WTC11 (cell line): ENCODE results near the gene OR5J2. TPM values are rescaled to one million over a fixed set of nuclear protein-coding genes. Genes with fewer than 3 reads are reported as not detected.
"Not testable (repeated sequence)": the region's sequence is repeated elsewhere in the genome, so short reads cannot be mapped to it uniquely, and the experiment has no call there.

Experiments used
- ATAC-seq: fragments of 200-7000 bp; cut with Tn5 transposase; 2 replicates; pipeline ENCODE4 v1.10.0; 2021; ENCODE audit warnings: mild to moderate bottlenecking, moderate library complexity
- CTCF ChIA-PET: fragments of 300-600 bp; sonication (Branson Sonifier 250); formaldehyde crosslinking; loops from one replicate; lab custom pipeline; 2021; ENCODE audit warnings: antibody characterized with exemption; lab: Charles Lee
- POLR2A ChIA-PET: fragments of 350-600 bp; sonication (Branson Sonifier 250); formaldehyde crosslinking; loops from one replicate; lab custom pipeline; 2021; ENCODE audit warnings: antibody characterized with exemption; lab: Charles Lee
- DNase-seq: peaks from one replicate; pipeline ENCODE4 v3.0.0; 2021; ENCODE audit warnings: low spot score
- H3K27ac Mint-ChIP-seq: 2 replicates; pipeline ENCODE4 v1.8.0; 2021; ENCODE audit warnings: mixed read lengths
- H3K27me3 Mint-ChIP-seq: 2 replicates; pipeline ENCODE4 v1.8.0; 2021; ENCODE audit warnings: low read depth, mild to moderate bottlenecking, moderate library complexity, mixed read lengths
- H3K36me3 Mint-ChIP-seq: 2 replicates; pipeline ENCODE4 v1.8.0; 2021; ENCODE audit warnings: mixed read lengths
- H3K4me1 Mint-ChIP-seq: 2 replicates; pipeline ENCODE4 v1.8.0; 2022; ENCODE audit warnings: mixed read lengths
- H3K4me3 Mint-ChIP-seq: 2 replicates; pipeline ENCODE4 v1.8.0; 2021; ENCODE audit warnings: mild to moderate bottlenecking, moderate library complexity, mixed read lengths
- H3K9me3 Mint-ChIP-seq: 2 replicates; pipeline ENCODE4 v1.8.0; 2021; ENCODE audit warnings: mixed read lengths
- ATF1 ChIP-seq: sonication (generic); formaldehyde crosslinking; IDR thresholded peaks from 2 replicates; pipeline ENCODE4 v1.8.1; 2023; ENCODE audit warnings: mild to moderate bottlenecking, moderate library complexity, missing genetic modification reagents
- KAT7 ChIP-seq: sonication (generic); formaldehyde crosslinking; IDR thresholded peaks from 2 replicates; pipeline ENCODE4 v1.8.1; 2023; ENCODE audit warnings: missing genetic modification reagents, mild to moderate bottlenecking, borderline replicate concordance
- MXD4 ChIP-seq: fragments of 250-450 bp; sonication (Bioruptor Pico); IDR thresholded peaks from 2 replicates; pipeline ENCODE4 v1.8.0; 2021; ENCODE audit warnings: mild to moderate bottlenecking, moderate library complexity, borderline replicate concordance
- NFYB ChIP-seq: sonication (generic); formaldehyde crosslinking; conservative IDR thresholded peaks from 2 replicates; pipeline ENCODE4 v1.8.0; 2022; ENCODE audit warnings: low read depth, missing genetic modification reagents
- SMAD3 ChIP-seq: sonication (generic); formaldehyde crosslinking; IDR thresholded peaks from 2 replicates; pipeline ENCODE4 v1.8.0; 2022; ENCODE audit warnings: missing genetic modification reagents, mild to moderate bottlenecking, borderline replicate concordance
- SOX15 ChIP-seq: fragments of 250-450 bp; sonication (Bioruptor Pico); IDR thresholded peaks from 2 replicates; pipeline ENCODE4 v1.9.0; 2021; ENCODE audit warnings: mild to moderate bottlenecking
- ZNF138 ChIP-seq: sonication (generic); formaldehyde crosslinking; conservative IDR thresholded peaks from 2 replicates; pipeline ENCODE4 v1.8.1; 2022; ENCODE audit warnings: mild to moderate bottlenecking, moderate library complexity, missing genetic modification reagents
- ZNF232 ChIP-seq: sonication (generic); formaldehyde crosslinking; IDR thresholded peaks from 2 replicates; pipeline ENCODE4 v1.8.0; 2022; ENCODE audit warnings: mild to moderate bottlenecking, missing genetic modification reagents
- ZNF396 ChIP-seq: fragments of 250-450 bp; sonication (Bioruptor Pico); IDR thresholded peaks from 2 replicates; pipeline ENCODE4 v1.8.0; 2021; ENCODE audit warnings: mild to moderate bottlenecking, moderate library complexity, borderline replicate concordance
- ZNF416 ChIP-seq: fragments of 250-450 bp; sonication (Bioruptor Pico); IDR thresholded peaks from 2 replicates; pipeline ENCODE4 v1.9.0; 2021; ENCODE audit warnings: mild to moderate bottlenecking, inconsistent platforms
- ZNF423 ChIP-seq: fragments of 250-450 bp; sonication (Bioruptor Pico); IDR thresholded peaks from 2 replicates; pipeline ENCODE4 v2.1.2; 2022; ENCODE audit warnings: mild to moderate bottlenecking, moderate library complexity
- total RNA-seq: library from RNA; stranded (reverse); gene quantifications from 3 replicates; pipeline ENCODE4 v1.2.3, GENCODE V29; 2021
- TF ChIP-seq, protein P1 (sequence below): sonication (generic); formaldehyde crosslinking; conservative IDR thresholded peaks from 2 replicates; pipeline ENCODE4 v1.8.1; 2023; ENCODE audit warnings: mild to moderate bottlenecking, low read depth, missing genetic modification reagents, moderate library complexity
- TF ChIP-seq, protein P2 (sequence below): sonication (generic); formaldehyde crosslinking; IDR thresholded peaks from 2 replicates; pipeline ENCODE4 v1.8.1; 2022; ENCODE audit warnings: mild to moderate bottlenecking, moderate library complexity, missing genetic modification reagents
- TF ChIP-seq, protein P3 (sequence below): sonication (generic); formaldehyde crosslinking; IDR thresholded peaks from 2 replicates; pipeline ENCODE4 v1.8.1; 2023; ENCODE audit warnings: mild to moderate bottlenecking, moderate library complexity, missing genetic modification reagents
- TF ChIP-seq, protein P4 (sequence below): sonication (generic); formaldehyde crosslinking; IDR thresholded peaks from 2 replicates; pipeline ENCODE4 v1.8.0; 2022; ENCODE audit warnings: mild to moderate bottlenecking, missing genetic modification reagents
- TF ChIP-seq, protein P5 (sequence below): sonication (generic); formaldehyde crosslinking; IDR thresholded peaks from 2 replicates; pipeline ENCODE4 v1.8.1; 2023; ENCODE audit warnings: mild to moderate bottlenecking, missing genetic modification reagents, moderate library complexity
- TF ChIP-seq, protein P6 (sequence below): sonication (generic); formaldehyde crosslinking; IDR thresholded peaks from 2 replicates; pipeline ENCODE4 v1.8.0; 2023; ENCODE audit warnings: missing genetic modification reagents, mild to moderate bottlenecking, borderline replicate concordance
- TF ChIP-seq, protein P7 (sequence below): fragments of 250-450 bp; sonication (Bioruptor Pico); conservative IDR thresholded peaks from 2 replicates; pipeline ENCODE4 v1.9.0; 2021; ENCODE audit warnings: mild to moderate bottlenecking
- TF ChIP-seq, protein P8 (sequence below): fragments of 250-450 bp; sonication (Bioruptor Pico); IDR thresholded peaks from 2 replicates; pipeline ENCODE4 v1.8.0; 2021; ENCODE audit warnings: mild to moderate bottlenecking

Gene OR5J2
- total RNA-seq, 1 experiment from 2014 or later, result not detected

DNA sequence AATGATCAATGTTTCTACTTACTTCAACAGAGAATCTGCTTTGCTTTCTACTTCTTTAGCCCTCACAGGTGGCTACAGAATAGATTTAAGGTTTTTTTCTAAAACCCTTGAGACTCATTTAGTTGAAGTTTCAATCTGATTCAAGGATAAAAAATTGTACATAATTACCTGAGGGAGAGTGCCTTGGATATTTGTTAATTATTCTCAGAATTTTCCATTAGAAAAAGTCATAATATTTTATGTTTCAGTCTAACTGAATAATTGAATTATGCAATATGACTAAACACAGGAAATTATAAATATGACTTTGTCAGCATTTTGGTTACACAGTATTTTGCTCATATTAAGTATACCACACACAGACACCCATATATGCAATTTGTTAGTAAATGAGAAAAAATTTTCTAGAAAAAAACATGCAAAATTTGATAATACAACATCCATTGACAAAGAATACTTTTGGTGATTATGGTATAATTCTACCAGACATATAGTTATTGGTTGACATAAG is 36.2 kb upstream of the OR5J2 start, which contains the start of gene OR8J3:
OR8J3 (minus strand) TSS at position 51 of the 511 bp plus-strand sequence. CDS start 2,483 bp downstream, outside the sequence.
- ATAC-seq (no peak), DNase-seq (no peak)
- TF ChIP-seq, protein P1, sequence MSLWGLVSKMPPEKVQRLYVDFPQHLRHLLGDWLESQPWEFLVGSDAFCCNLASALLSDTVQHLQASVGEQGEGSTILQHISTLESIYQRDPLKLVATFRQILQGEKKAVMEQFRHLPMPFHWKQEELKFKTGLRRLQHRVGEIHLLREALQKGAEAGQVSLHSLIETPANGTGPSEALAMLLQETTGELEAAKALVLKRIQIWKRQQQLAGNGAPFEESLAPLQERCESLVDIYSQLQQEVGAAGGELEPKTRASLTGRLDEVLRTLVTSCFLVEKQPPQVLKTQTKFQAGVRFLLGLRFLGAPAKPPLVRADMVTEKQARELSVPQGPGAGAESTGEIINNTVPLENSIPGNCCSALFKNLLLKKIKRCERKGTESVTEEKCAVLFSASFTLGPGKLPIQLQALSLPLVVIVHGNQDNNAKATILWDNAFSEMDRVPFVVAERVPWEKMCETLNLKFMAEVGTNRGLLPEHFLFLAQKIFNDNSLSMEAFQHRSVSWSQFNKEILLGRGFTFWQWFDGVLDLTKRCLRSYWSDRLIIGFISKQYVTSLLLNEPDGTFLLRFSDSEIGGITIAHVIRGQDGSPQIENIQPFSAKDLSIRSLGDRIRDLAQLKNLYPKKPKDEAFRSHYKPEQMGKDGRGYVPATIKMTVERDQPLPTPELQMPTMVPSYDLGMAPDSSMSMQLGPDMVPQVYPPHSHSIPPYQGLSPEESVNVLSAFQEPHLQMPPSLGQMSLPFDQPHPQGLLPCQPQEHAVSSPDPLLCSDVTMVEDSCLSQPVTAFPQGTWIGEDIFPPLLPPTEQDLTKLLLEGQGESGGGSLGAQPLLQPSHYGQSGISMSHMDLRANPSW, result no peak
- TF ChIP-seq ATF1 (CRISPR knock-in tag) (no peak), ZNF232 (CRISPR knock-in tag) (no peak), SMAD3 (no peak), MXD4 (no peak), ZNF423 (CRISPR knock-in tag) (no peak), NFYB (CRISPR knock-in tag) (no peak), KAT7 (CRISPR knock-in tag) (no peak), ZNF416 (CRISPR knock-in tag) (no peak), ZNF396 (CRISPR knock-in tag) (no peak), ZNF138 (CRISPR knock-in tag) (no peak), SOX15 (CRISPR knock-in tag) (no peak)
- TF ChIP-seq, protein P2, sequence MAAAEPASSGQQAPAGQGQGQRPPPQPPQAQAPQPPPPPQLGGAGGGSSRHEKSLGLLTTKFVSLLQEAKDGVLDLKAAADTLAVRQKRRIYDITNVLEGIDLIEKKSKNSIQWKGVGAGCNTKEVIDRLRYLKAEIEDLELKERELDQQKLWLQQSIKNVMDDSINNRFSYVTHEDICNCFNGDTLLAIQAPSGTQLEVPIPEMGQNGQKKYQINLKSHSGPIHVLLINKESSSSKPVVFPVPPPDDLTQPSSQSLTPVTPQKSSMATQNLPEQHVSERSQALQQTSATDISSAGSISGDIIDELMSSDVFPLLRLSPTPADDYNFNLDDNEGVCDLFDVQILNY (CRISPR knock-in tag), result no peak
- TF ChIP-seq, protein P3, sequence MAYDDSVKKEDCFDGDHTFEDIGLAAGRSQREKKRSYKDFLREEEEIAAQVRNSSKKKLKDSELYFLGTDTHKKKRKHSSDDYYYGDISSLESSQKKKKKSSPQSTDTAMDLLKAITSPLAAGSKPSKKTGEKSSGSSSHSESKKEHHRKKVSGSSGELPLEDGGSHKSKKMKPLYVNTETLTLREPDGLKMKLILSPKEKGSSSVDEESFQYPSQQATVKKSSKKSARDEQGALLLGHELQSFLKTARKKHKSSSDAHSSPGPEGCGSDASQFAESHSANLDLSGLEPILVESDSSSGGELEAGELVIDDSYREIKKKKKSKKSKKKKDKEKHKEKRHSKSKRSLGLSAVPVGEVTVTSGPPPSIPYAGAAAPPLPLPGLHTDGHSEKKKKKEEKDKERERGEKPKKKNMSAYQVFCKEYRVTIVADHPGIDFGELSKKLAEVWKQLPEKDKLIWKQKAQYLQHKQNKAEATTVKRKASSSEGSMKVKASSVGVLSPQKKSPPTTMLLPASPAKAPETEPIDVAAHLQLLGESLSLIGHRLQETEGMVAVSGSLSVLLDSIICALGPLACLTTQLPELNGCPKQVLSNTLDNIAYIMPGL (CRISPR knock-in tag), result no peak
- TF ChIP-seq, protein P4, sequence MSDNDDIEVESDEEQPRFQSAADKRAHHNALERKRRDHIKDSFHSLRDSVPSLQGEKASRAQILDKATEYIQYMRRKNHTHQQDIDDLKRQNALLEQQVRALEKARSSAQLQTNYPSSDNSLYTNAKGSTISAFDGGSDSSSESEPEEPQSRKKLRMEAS (CRISPR knock-in tag), result no peak
- TF ChIP-seq, protein P5, sequence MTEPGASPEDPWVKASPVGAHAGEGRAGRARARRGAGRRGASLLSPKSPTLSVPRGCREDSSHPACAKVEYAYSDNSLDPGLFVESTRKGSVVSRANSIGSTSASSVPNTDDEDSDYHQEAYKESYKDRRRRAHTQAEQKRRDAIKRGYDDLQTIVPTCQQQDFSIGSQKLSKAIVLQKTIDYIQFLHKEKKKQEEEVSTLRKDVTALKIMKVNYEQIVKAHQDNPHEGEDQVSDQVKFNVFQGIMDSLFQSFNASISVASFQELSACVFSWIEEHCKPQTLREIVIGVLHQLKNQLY, result no peak
- TF ChIP-seq, protein P6, sequence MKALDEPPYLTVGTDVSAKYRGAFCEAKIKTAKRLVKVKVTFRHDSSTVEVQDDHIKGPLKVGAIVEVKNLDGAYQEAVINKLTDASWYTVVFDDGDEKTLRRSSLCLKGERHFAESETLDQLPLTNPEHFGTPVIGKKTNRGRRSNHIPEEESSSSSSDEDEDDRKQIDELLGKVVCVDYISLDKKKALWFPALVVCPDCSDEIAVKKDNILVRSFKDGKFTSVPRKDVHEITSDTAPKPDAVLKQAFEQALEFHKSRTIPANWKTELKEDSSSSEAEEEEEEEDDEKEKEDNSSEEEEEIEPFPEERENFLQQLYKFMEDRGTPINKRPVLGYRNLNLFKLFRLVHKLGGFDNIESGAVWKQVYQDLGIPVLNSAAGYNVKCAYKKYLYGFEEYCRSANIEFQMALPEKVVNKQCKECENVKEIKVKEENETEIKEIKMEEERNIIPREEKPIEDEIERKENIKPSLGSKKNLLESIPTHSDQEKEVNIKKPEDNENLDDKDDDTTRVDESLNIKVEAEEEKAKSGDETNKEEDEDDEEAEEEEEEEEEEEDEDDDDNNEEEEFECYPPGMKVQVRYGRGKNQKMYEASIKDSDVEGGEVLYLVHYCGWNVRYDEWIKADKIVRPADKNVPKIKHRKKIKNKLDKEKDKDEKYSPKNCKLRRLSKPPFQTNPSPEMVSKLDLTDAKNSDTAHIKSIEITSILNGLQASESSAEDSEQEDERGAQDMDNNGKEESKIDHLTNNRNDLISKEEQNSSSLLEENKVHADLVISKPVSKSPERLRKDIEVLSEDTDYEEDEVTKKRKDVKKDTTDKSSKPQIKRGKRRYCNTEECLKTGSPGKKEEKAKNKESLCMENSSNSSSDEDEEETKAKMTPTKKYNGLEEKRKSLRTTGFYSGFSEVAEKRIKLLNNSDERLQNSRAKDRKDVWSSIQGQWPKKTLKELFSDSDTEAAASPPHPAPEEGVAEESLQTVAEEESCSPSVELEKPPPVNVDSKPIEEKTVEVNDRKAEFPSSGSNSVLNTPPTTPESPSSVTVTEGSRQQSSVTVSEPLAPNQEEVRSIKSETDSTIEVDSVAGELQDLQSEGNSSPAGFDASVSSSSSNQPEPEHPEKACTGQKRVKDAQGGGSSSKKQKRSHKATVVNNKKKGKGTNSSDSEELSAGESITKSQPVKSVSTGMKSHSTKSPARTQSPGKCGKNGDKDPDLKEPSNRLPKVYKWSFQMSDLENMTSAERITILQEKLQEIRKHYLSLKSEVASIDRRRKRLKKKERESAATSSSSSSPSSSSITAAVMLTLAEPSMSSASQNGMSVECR (CRISPR knock-in tag), result no peak
- TF ChIP-seq, protein P7, sequence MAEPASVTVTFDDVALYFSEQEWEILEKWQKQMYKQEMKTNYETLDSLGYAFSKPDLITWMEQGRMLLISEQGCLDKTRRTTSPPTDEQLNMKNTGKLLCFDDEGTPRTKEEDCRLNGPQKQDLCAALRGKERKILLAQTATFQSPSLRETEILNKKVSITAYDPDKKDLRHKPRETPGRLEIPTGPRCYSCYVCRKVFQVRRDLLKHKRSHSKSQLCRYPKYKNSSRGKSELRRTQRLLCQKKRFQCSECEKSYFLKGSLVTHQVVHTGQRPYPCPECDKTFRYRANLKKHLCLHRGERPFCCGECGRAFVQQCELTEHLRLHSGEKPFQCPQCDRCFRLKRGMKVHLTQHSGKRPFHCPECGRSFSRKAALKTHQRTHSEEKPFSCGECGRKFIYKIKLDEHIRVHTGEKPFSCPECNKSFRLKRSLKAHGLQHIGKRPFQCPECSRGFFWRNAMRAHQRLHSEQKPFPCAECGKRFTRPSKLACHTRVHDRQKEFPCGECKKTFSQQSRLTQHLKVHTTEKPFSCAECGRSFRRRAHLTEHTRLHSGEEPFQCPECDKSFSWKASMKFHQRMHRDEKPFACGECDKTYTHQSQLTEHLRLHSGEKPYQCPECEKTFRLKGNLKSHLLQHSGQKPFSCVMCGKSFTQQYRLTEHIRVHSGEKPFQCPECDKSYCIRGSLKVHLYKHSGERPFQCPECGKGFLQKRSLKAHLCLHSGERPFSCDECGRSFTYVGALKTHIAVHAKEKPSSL, result no peak
- TF ChIP-seq, protein P8, sequence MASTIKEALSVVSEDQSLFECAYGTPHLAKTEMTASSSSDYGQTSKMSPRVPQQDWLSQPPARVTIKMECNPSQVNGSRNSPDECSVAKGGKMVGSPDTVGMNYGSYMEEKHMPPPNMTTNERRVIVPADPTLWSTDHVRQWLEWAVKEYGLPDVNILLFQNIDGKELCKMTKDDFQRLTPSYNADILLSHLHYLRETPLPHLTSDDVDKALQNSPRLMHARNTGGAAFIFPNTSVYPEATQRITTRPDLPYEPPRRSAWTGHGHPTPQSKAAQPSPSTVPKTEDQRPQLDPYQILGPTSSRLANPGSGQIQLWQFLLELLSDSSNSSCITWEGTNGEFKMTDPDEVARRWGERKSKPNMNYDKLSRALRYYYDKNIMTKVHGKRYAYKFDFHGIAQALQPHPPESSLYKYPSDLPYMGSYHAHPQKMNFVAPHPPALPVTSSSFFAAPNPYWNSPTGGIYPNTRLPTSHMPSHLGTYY, result no peak
- H3K27me3 Mint-ChIP-seq, result no peaks in the 10 kb centered on the region
- ChIA-PET POLR2A (no interaction called here), CTCF (no interaction called here)
- H3K9me3 Mint-ChIP-seq, result peaks cover 23% of the 10 kb centered on the region
- H3K4me3 Mint-ChIP-seq, result no peak within 1 kb of the TSS
- H3K27ac Mint-ChIP-seq, result no peak within 1 kb of the TSS
- H3K36me3 Mint-ChIP-seq, result peaks cover 9% of the 10 kb centered on the region; the same call in 1 of the 2 replicates
- H3K4me1 Mint-ChIP-seq, result no peaks in the 10 kb centered on the region

DNA sequence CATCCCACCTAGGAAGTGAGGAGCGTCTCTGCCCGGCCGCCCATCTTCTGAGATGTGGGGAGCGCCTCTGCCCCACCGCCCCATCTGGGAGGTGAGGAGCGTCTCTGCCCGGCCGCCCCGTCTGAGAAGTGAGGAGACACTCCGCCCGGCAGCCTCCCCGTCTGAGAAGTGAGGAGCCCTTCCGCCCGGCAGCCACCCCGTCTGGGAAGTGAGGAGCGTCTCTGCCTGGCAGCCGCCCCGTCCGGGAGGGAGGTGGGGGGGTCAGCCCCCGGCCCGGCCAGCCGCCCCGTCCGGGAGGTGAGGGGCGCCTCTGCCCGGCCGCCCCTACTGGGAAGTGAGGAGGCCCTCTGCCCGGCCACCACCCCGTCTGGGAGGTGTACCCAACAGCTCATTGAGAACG is 32.7 kb upstream of the OR5J2 start:
- H3K27me3 Mint-ChIP-seq, DNase-seq, POLR2A ChIA-PET, H3K4me1 Mint-ChIP-seq, H3K27ac Mint-ChIP-seq, H3K4me3 Mint-ChIP-seq, H3K36me3 Mint-ChIP-seq, CTCF ChIA-PET, ATAC-seq: not testable (repeated sequence)
- peaks cover 31% of the 10 kb centered on the region for H3K9me3 Mint-ChIP-seq
